Endothelial cell of umbilical vein (primary cell): ENCODE measurements around the gene CDKN1A. TPM values are rescaled to one million over a fixed set of nuclear protein-coding genes. Genes with fewer than 3 reads are reported as not detected.
"Not testable (repeated sequence)": the region's sequence is repeated elsewhere in the genome, so short reads cannot be mapped to it uniquely, and the experiment has no call there.

Source experiments
- BruUV-seq: library from RNA; stranded (reverse); fragments of 400-500 nt; replicated peaks from 2 replicates; lab custom pipeline; 2021; lab: Mats Ljungman, UMichigan
- CTCF ChIA-PET: fragments of 300-600, 350-600 bp; sonication (Branson Sonifier 250); formaldehyde crosslinking; loops from one replicate; lab custom pipeline; 2021; ENCODE audit warnings: antibody characterized with exemption, inconsistent platforms; lab: Charles Lee
- POLR2A ChIA-PET: fragments of 300-600, 350-600 bp; sonication (Branson Sonifier 250); formaldehyde crosslinking; loops from one replicate; lab custom pipeline; 2021; ENCODE audit warnings: antibody characterized with exemption, inconsistent platforms; lab: Charles Lee
- DNase-seq: peaks from one replicate; pipeline ENCODE4 v3.0.0-alpha.2; 2011; ENCODE audit warnings: low read depth, low spot score
- FAIRE-seq: peaks from 2 replicates; lab custom pipeline; 2011; peaks lifted over from hg19 to GRCh38; lab: Jason Lieb, UNC
- H2AFZ ChIP-seq: 2 replicates; pipeline ENCODE4 v1.6.0; 2012; ENCODE audit warnings: low read depth, low read length, control low read depth, inconsistent platforms
- H3K27ac ChIP-seq: 2 replicates; pipeline ENCODE4 v1.5.1; 2011; ENCODE audit warnings: low read depth, mild to moderate bottlenecking, control low read depth, low read length, moderate library complexity; ENCODE audit not compliant: insufficient read depth
- H3K27me3 ChIP-seq, 2 experiments: 2 replicates each; pipeline versions ENCODE4 v1.6.0 to v1.6.1; 2011; ENCODE audit warnings: low read length in 2 of 2, mixed read lengths in 1 of 2; ENCODE audit not compliant: control insufficient read depth in 2 of 2, insufficient read depth in 2 of 2
- H3K36me3 ChIP-seq, 2 experiments: 2 replicates in 1 of 2; 3 replicates in 1 of 2; pipeline ENCODE4 v1.5.1; 2011; ENCODE audit warnings: low read length in 2 of 2, mild to moderate bottlenecking in 1 of 2, moderate library complexity in 1 of 2; ENCODE audit not compliant: control insufficient read depth in 2 of 2, insufficient read depth in 2 of 2; ENCODE audit errors: extremely low read depth in 1 of 2
- H3K4me1 ChIP-seq: 3 replicates; pipeline ENCODE4 v1.5.1; 2011; ENCODE audit warnings: mild to moderate bottlenecking, low read length; ENCODE audit not compliant: control insufficient read depth, insufficient read depth; ENCODE audit errors: extremely low read depth
- H3K4me2 ChIP-seq: 2 replicates; pipeline ENCODE4 v1.6.1; 2011; ENCODE audit warnings: low read length, control low read depth, mixed read lengths; ENCODE audit not compliant: insufficient read depth
- H3K4me3 ChIP-seq, 3 experiments: fragments of 200-600 bp in 1 of 3; sonication (generic), shearing (Covaris generic) in 1 of 3; replicated peaks in 1 of 3; 2 replicates each; pipeline ENCODE4 v1.5.1; 2011 to 2016; ENCODE audit warnings: control low read depth in 3 of 3, low read length in 3 of 3, mild to moderate bottlenecking in 2 of 3, inconsistent platforms in 1 of 3, low read depth in 1 of 3, moderate library complexity in 1 of 3; ENCODE audit not compliant: insufficient read depth in 1 of 3
- H3K79me2 ChIP-seq: 2 replicates; pipeline ENCODE4 v1.6.0; 2012; ENCODE audit warnings: low read length, inconsistent platforms; ENCODE audit not compliant: control insufficient read depth, insufficient read depth
- H3K9ac ChIP-seq: replicated peaks from 2 replicates; pipeline ENCODE3; 2011; ENCODE audit warnings: low read length, control low read depth; ENCODE audit not compliant: insufficient read depth; ENCODE audit errors: extremely low read depth
- H3K9me1 ChIP-seq: replicated peaks from 3 replicates; pipeline ENCODE4 v1.6.0; 2011; ENCODE audit warnings: mild to moderate bottlenecking, low read length; ENCODE audit not compliant: control insufficient read depth, insufficient read depth; ENCODE audit errors: extremely low read depth
- H3K9me3 ChIP-seq: replicated peaks from 2 replicates; pipeline ENCODE4 v1.5.1; 2012; ENCODE audit warnings: low read length, inconsistent platforms; ENCODE audit not compliant: control insufficient read depth, insufficient read depth
- H4K20me1 ChIP-seq: replicated peaks from 2 replicates; pipeline ENCODE3; 2011; ENCODE audit warnings: mild to moderate bottlenecking, low read length; ENCODE audit not compliant: control insufficient read depth, insufficient read depth; ENCODE audit errors: extremely low read depth
- EZH2 ChIP-seq: IDR thresholded peaks from 2 replicates; pipeline ENCODE4 v1.6.1; 2012; ENCODE audit warnings: borderline replicate concordance, low read depth, mild to moderate bottlenecking, moderate library complexity, low read length, inconsistent platforms; ENCODE audit not compliant: severe bottlenecking
- FOS ChIP-seq: IDR thresholded peaks from 2 replicates; pipeline ENCODE4 v1.6.1; 2011; ENCODE audit warnings: mild to moderate bottlenecking, low read length, moderate library complexity, borderline replicate concordance; ENCODE audit not compliant: insufficient read depth
- GATA2 ChIP-seq: IDR thresholded peaks from 2 replicates; pipeline ENCODE4 v1.7.0; 2011; ENCODE audit warnings: low read depth, mild to moderate bottlenecking, moderate library complexity, mixed read lengths, low read length; ENCODE audit not compliant: insufficient read length, insufficient read depth
- JUN ChIP-seq: IDR thresholded peaks from 2 replicates; pipeline ENCODE4 v1.6.1; 2011; ENCODE audit warnings: borderline replicate concordance, low read depth; ENCODE audit not compliant: insufficient read length, insufficient read depth
- MYC ChIP-seq: IDR thresholded peaks from one replicate; pipeline ENCODE4 v1.6.1; 2011; ENCODE audit warnings: mild to moderate bottlenecking, low read depth, low read length
- POLR2A ChIP-seq: IDR thresholded peaks from 2 replicates; pipeline ENCODE4 v1.6.1; 2012; ENCODE audit warnings: low read depth, mild to moderate bottlenecking, control low read depth, low read length
- POLR2AphosphoS5 ChIP-seq: IDR thresholded peaks from 2 replicates; pipeline ENCODE4 v1.6.1; 2012; ENCODE audit warnings: low read depth, mild to moderate bottlenecking, control low read depth, low read length, moderate library complexity; ENCODE audit not compliant: insufficient read depth
- dilution Hi-C: fragments of 300-500 bp; cut with MboI; formaldehyde crosslinking; loops from one replicate; pipeline ENCODE4 v1.15.0; 2019; ENCODE audit warnings: low sequenced_read_pairs; ENCODE audit not compliant: extremely low pct_ligation_motif_present
- intact Hi-C: fragments of 100-400 bp; cut with micrococcal nuclease; formaldehyde crosslinking; loops from one replicate; pipeline ENCODE4 v1.10.0; 2022
- polyA plus RNA-seq, 4 experiments: library from polyadenylated mRNA; depleted of rRNA in 3 of 4; stranded (reverse) in 3 of 4; unstranded in 1 of 4; fragments of >200 nt; gene quantifications; 2 replicates each; pipeline versions ENCODE4 v1.2.1 to v1.2.3, GENCODE V29; 2011 to 2012; ENCODE audit warnings: missing spikeins in 1 of 4
- total RNA-seq: library from RNA; stranded (reverse); gene quantifications from 2 replicates; pipeline ENCODE4 v1.2.3, GENCODE V29; 2021
- TF ChIP-seq, protein P1 (sequence below), 2 donors: IDR thresholded peaks; 1 replicate in 1 of 2; 2 replicates in 1 of 2; pipeline ENCODE4 v1.5.1; 2011; ENCODE audit warnings: low read length in 2 of 2, mild to moderate bottlenecking in 2 of 2, moderate library complexity in 2 of 2, control low read depth in 1 of 2, inconsistent platforms in 1 of 2, low read depth in 1 of 2; ENCODE audit not compliant: insufficient read depth in 1 of 2; ENCODE audit errors: extremely low read depth in 1 of 2
- TF ChIP-seq, protein P2 (sequence below): IDR thresholded peaks from 2 replicates; pipeline ENCODE4 v1.6.1; 2011; ENCODE audit not compliant: insufficient read depth, insufficient read length

CDKN1A gene
- total and polyA plus RNA-seq, 2 donors (not counting 3 experiments of a cell fraction or from before 2014, with no cell fraction given), result 170 to 238 TPM

DNA sequence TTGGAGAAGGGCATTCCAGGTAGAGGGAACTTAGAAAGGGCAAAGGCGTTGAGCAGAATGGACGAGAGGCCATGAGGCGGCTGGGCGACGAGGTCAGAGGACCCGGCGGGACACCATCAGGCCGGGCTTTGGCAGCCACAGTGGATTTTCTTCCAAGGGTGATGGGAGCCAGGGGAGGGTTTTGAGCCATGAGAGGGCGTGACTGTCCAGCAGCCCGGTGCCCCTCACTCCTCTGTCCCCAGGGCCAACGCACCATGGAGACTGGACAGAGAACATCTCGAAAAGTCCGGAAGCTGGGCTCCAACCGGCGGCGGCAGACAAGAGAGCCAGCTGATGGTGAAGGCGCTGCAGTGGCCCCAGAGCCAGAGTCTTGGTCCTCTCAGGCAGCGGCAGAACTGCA, 25.5 kb downstream of the CDKN1A start:
- H3K27me3 ChIP-seq, result no peaks in the 10 kb centered on the region
- H3K4me2 ChIP-seq, result no peak overlapping the region
- CTCF ChIA-PET, result interaction anchor here (4.1 kb wide), 1 partner anchor 89 kb away, joined by 17 read pairs; no protein-coding TSS in a partner anchor
- H3K79me2 ChIP-seq, result no peaks in the 10 kb centered on the region
- H3K4me3 ChIP-seq, result no peak overlapping the region
- no peaks in the 10 kb centered on the region for H3K36me3 ChIP-seq
- TF ChIP-seq POLR2A (no peak), GATA2 (no peak), JUN (no peak), POLR2AphosphoS5 (no peak), MYC (no peak), EZH2 (no peak), FOS (no peak)
- TF ChIP-seq, protein P1, sequence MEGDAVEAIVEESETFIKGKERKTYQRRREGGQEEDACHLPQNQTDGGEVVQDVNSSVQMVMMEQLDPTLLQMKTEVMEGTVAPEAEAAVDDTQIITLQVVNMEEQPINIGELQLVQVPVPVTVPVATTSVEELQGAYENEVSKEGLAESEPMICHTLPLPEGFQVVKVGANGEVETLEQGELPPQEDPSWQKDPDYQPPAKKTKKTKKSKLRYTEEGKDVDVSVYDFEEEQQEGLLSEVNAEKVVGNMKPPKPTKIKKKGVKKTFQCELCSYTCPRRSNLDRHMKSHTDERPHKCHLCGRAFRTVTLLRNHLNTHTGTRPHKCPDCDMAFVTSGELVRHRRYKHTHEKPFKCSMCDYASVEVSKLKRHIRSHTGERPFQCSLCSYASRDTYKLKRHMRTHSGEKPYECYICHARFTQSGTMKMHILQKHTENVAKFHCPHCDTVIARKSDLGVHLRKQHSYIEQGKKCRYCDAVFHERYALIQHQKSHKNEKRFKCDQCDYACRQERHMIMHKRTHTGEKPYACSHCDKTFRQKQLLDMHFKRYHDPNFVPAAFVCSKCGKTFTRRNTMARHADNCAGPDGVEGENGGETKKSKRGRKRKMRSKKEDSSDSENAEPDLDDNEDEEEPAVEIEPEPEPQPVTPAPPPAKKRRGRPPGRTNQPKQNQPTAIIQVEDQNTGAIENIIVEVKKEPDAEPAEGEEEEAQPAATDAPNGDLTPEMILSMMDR (IDR thresholded peaks at IDR 0.05; ENCODE audit: extremely low read depth in 1 of 2, insufficient read depth in 1 of 2, low read depth in 1 of 2, low read length in 2 of 2), result no peak
- TF ChIP-seq, protein P2, sequence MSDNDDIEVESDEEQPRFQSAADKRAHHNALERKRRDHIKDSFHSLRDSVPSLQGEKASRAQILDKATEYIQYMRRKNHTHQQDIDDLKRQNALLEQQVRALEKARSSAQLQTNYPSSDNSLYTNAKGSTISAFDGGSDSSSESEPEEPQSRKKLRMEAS, result no peak
- H4K20me1 ChIP-seq, result no peaks in the 10 kb centered on the region
- POLR2A ChIA-PET, result no interaction called here
- DNase-seq, result no peak
- no peak overlapping the region for H2AFZ ChIP-seq
- H3K9me3 ChIP-seq, result no peaks in the 10 kb centered on the region
- H3K9me1 ChIP-seq, result no peaks in the 10 kb centered on the region
- BruUV-seq, result no TSS peak
- no peak for FAIRE-seq
- no peaks in the 10 kb centered on the region for H3K4me1 ChIP-seq
- intact Hi-C loops (no loop called here), dilution Hi-C loops (no loop called here)
- H3K27ac ChIP-seq, result no peak overlapping the region
- no peak overlapping the region for H3K9ac ChIP-seq

DNA sequence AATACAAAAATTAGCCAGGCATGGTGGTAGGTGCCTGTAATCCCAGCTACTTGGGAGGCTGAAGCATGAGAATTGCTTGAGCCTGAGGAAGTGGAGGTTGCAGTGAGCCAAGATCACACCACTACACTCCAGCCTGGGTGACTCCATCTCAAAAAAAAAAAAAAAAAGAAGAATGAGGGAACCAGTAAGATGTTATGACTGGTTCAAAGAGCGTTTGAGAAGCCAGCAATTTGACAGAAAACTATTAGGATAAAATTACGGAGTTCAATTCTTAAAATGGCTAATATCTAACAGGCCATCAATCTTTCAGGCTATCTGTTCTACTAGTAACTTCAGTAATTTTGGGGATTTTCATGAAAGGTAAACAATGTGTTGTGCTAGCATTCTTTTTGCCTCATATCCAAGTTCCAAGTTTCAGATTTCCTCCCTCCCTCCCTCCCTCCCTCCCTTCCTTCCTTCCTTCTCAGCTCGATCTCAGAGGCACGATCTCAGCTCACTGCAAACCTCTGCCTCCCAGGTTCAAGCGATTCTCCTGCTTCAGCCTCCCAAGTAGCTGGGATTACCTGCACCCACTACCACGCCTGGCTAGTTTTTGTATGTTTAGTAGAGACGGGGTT, 26.6 kb downstream of the CDKN1A start:
- dilution Hi-C loops, H3K9ac ChIP-seq, H3K4me1 ChIP-seq, H3K4me2 ChIP-seq, H3K79me2 ChIP-seq, BruUV-seq, H3K9me1 ChIP-seq, intact Hi-C loops, H3K27ac ChIP-seq, FAIRE-seq, POLR2A ChIA-PET, DNase-seq, H3K9me3 ChIP-seq, H3K4me3 ChIP-seq, H3K36me3 ChIP-seq, H4K20me1 ChIP-seq, H2AFZ ChIP-seq, H3K27me3 ChIP-seq: not testable (repeated sequence)
- CTCF ChIA-PET, result interaction anchor here (1.1 to 4.1 kb wide), 5 partner anchors 12 to 146 kb away, joined by 3 to 17 read pairs (median 3); no protein-coding TSS in a partner anchor
